HG02840 (cell line): ENCODE measurements around the gene GCLC.
"Not testable (repeated sequence)": the region's sequence is repeated elsewhere in the genome, so short reads cannot be mapped to it uniquely, and the experiment has no call there.

Experiments used
- ATAC-seq: cut with Tn5 transposase; IDR thresholded peaks from one replicate; pipeline ENCODE4 v1.9.1; 2021; ENCODE audit warnings: mild to moderate bottlenecking, moderate library complexity, moderate number of reproducible peaks; ENCODE audit not compliant: unreplicated experiment, low FRiP score

GCLC gene

DNA sequence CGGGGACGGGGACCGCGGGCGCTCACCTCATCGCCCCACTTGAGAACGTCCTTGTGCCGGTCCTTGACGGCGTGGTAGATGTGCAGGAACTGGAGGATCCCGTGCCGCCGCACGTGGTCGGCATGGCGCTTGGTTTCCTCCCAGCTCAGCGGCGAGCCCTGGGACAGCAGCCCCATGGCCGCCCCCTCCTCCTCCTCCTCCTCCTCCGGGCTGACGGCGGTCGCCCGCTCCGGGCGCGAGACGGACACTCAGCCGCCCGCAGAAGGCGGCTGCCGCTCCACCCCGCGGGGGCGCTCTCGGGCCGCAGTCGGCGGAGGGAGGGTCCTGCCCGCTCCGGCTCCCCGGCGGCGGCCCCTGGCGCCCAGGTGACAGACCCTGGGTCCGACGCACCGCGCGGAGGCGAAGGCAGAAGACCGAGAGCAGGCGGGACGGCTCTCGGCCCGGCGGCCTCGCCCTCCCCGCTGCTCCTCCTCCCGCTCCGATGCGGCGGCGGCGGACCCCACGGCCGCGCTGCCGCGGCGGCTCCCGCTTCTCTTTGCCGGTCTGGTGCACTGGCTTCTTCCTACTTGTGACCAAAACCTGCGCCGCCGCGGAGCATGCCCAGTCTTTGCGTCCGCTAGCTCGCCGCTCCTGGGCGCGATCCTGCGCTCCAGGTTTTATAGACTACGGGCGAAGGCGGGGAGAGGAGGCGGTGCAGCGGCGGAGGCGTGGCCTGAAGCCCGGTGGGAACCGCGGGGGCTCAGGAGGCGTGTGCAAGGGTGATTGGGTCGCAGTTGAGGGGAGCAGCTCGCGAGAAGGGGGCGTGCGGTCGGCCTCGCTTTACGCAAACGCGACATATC lies at the start of gene GCLC:
Gene GCLC (minus strand): TSS at position 632 of the 839 bp plus-strand sequence. CDS start 456 bp downstream, at position 176.
- ATAC-seq = peak; percentile 71

GRCh38 chr6:53594596-53594995 lies 49.7 kb upstream of the GCLC start:
- ATAC-seq = no peak

DNA sequence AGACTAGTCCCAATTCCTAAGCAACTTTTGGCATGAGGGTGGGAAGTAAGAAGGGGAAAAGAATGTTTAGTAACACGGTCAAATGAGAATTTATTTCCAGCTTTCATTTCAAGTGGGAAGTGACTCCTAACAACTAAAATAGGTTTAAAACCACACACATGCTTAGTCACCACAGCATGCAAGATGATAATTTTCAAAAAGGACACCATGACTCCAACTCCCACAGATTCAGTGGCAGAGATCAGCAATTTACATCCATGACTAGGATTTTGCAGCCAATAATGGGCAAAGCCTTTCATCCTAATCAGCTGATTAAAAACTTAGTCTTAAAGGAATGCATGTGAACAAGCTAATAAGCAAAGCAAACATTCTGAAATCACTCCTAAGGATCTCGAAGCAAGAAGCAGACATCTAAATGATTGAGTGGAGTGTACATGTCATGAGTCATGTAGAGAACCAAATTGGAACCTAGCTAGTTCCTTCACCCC lies 48.1 kb upstream of the GCLC start:
- no peak for ATAC-seq

- no peak for ATAC-seq
Observed at GRCh38 chr6:53591873-53592272, 47.0 kb upstream of the GCLC start.

DNA sequence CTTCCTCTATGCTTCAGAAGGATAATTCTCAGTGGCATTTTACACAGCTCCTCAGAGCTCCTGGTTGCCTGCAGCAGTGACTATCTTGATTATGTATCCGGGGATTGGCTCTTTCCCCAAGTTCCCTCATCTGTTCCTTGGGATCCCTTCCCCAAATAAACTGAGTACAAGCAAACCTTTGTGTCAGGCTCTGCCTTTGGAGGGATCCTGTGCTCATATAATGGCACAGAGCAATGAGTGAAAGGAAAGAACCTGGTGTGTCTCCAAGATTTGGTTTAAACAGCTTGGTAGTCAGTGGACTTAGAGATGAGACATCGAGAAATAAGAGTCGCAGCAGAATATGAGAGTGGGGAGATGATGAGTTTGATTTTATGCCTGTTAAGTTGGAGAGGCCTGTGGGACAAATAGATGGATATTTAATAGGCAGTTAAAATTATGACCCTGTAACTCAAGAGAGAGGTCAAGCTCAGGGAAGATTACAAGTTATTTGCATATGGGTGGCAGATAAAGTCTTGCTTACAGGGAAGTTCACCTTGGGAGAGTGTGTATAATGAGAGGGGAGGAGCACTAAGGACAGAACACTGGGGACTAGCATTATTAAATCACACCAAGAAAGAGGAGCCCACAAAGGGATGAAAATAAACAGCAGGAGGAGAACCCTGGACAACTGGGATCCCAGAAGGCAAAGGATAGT lies 44.1 kb upstream of the GCLC start:
- no peak for ATAC-seq

DNA sequence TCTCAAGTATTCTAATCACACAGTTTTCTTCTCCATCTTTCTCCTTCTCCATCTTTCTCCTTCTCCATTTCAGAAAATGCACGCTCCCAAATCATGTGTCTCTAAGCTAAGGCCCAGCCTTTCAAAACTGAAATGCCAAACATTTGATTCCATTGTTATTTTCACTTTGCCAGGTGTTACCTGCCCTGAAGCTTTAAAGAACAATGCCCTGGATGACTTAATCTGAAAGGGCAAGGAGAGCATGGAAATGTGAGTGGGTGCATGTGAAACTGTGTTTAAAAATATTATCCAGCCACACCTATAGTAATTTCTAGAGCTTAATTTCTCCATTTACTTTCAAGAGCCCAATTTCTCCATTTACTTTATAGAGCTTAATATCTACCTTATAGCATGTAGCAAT lies 42.4 kb upstream of the GCLC start:
- ATAC-seq = no peak

- no peak for ATAC-seq
Observed at GRCh38 chr6:53585208-53585900, 40.5 kb upstream of the GCLC start.

- ATAC-seq = no peak
Observed at GRCh38 chr6:53584726-53585125, 39.8 kb upstream of the GCLC start.

DNA sequence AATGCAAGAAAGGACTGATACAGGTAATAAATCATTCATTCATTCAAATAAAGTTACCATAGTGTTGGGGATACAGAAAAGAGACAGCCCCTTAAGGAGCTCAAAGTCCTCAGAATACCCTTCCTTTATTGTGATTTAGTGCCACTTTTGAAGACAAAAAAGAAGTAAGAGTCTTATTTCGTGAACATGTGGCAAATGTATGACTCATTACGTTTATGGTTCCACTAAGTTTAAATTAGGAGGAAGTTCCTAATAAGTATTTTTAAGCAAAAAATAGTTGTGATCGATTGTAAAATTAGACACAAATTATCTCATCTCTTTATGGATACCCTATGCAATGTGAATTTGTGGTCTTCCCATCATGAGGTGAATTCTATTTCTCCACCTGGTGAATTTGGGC lies 38.5 kb upstream of the GCLC start:
- no peak for ATAC-seq

GRCh38 chr6:53582963-53583362 lies 38.1 kb upstream of the GCLC start:
- ATAC-seq = no peak

GRCh38 chr6:53581856-53582255 lies 37.0 kb upstream of the GCLC start:
- no peak for ATAC-seq

DNA sequence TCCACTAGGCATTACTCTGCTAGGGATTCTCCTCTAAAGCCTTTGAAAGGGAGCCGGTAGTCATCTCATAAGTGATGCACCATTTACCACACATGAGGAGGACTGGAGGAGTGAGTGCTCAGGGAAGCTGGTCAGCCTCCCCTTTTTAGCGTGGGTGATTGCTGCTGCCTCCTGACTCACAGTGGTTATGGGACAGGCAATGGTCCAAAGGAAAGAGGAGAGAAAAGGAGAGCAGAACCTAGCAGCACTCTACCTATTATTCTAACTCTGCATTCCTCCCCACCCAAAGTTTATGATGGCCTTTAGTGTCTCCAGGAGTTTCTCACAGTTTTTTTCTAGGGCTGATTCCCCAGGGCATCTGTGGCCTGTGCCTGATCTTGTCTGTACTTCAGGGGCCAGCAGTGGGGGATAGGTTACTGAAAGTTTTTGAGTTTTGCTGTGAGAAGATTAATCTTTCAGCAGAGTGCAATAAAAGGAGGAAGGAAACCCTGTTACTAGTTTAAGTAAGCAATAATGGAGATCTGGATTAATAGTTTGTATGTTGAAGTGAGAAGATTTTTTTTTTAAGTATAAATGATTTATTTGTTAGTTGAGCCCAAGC lies 36.4 kb upstream of the GCLC start:
- no peak for ATAC-seq

GRCh38 chr6:53579338-53579737 lies 34.4 kb upstream of the GCLC start:
- no peak for ATAC-seq

- ATAC-seq = no peak
Observed at GRCh38 chr6:53578371-53578770, 33.5 kb upstream of the GCLC start.

GRCh38 chr6:53573299-53573698 lies 28.4 kb upstream of the GCLC start:
- ATAC-seq = no peak

GRCh38 chr6:53572379-53572778 lies 27.5 kb upstream of the GCLC start:
- ATAC-seq = not testable (repeated sequence)

DNA sequence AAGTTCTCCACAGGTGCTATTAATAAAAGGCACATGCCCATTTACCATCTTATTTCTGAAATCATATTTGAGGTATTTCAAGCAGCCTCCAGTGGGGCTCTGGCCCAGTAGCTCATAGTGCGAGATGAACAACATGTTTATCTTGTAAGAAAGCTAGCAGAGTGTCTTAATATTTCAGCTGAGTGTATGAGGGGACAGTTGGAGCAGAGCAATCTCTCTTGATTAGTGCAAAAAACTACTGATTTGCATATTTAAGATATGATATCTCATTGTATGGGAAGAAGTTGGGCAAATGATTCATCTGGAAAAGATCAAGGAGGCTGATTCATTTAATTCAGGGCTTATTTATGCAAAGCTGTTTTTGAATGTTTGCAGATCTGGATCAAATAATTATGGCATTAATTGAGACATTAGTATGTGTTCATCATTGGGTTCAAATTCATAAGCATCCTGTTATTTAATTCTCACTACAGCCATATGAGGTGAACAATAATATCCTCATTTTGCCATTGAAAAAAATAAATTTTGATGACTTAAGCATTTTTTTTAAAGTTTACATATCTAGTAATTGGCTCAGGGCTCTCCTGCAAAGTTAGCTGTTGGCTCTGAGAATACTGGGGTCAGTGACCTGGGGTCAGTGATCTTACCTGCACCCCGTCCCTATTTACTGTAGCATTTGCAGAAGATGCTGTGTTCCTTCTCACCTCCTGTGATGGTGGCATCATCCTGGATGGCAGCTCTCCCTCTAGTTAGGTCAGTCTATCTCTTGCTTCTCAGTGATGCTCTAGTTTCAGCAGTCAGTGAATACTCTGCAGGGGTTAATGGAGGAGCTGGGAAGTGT lies 24.1 kb upstream of the GCLC start:
- ATAC-seq = no peak

DNA sequence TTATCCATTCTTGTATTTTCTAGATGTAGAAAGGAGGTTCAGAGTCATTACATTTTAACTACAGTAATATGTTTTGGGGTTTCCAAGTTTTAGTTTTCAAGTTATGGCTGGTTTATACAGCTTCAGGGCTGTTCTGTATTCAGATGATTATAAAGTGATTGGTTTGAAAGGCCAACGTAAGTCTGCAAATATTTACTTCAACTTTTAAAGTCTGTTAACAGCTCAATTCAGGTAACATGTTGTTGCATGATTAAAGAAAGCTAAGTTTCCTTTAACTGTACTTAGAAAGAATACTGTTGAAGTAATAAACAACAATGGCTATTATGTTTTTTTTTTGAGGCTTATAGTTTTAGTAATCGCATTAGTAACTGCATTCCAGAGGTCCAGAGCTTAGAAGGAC lies 22.8 kb upstream of the GCLC start:
- ATAC-seq = no peak

GRCh38 chr6:53566755-53567154 lies 21.9 kb upstream of the GCLC start:
- no peak for ATAC-seq

DNA sequence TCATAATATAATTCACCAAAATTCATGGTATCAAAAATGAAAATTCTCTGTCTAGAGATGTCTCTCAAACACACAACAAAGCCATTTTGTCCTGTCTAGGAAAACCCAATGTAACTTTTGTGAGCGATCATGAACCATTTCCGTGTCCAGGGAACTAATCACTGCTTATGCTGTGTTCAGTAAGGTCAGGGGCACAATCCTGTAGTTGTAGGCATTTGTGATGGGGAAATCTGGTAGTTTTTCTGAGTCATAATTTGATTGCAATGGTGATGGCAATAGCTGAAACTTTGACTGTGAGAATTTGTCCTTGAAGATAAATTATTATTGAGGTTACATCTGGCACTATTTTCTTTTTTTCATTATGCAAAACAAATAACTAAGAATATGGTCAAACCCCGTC lies 21.0 kb upstream of the GCLC start:
- ATAC-seq = no peak
